Hindlimb muscle (tissue), 1 donor: ENCODE results near the gene PRKN. TPM values are rescaled to one million over a fixed set of nuclear protein-coding genes. Genes with fewer than 3 reads are reported as not detected.
A peak's percentile ranks its signal among the peaks of the same experiment; 100 is the strongest.
"Not testable (repeated sequence)": the region's sequence is repeated elsewhere in the genome, so short reads cannot be mapped to it uniquely, and the experiment has no call there.

ENCODE experiments used
- DNase-seq: peaks from one replicate; pipeline ENCODE4 v3.0.0-alpha.2; 2013
- polyA plus RNA-seq: library from polyadenylated mRNA; unstranded; fragments of 120-200 nt; gene quantifications from one replicate; pipeline ENCODE4 v1.2.1, GENCODE V29; 2013; ENCODE audit not compliant: insufficient read length

PRKN gene
- polyA plus RNA-seq, 1 donor = 4.5 TPM

GRCh38 chr6:161327360-161327953, 1400.1 kb downstream of the PRKN start:
- DNase-seq = no peak

GRCh38 chr6:161319231-161319630, 1408.3 kb downstream of the PRKN start:
- DNase-seq = peak; percentile 19

- DNase-seq = no peak
Observed at GRCh38 chr6:161318456-161318855, 1409.1 kb downstream of the PRKN start.

GRCh38 chr6:161316531-161316930, 1411.0 kb downstream of the PRKN start:
- no peak for DNase-seq

GRCh38 chr6:161315246-161315917, 1412.2 kb downstream of the PRKN start:
- not testable (repeated sequence) for DNase-seq

- not testable (repeated sequence) for DNase-seq
Observed at GRCh38 chr6:161314541-161315245, 1412.9 kb downstream of the PRKN start.

GRCh38 chr6:161313940-161314509, 1413.5 kb downstream of the PRKN start:
- no peak for DNase-seq

- DNase-seq = not testable (repeated sequence)
Observed at GRCh38 chr6:161313475-161313874, 1414.1 kb downstream of the PRKN start.

GRCh38 chr6:161309774-161310173, 1417.8 kb downstream of the PRKN start:
- not testable (repeated sequence) for DNase-seq

- DNase-seq = no peak
Observed at GRCh38 chr6:161308075-161308655, 1419.4 kb downstream of the PRKN start.

GRCh38 chr6:161305860-161306259, 1421.7 kb downstream of the PRKN start:
- no peak for DNase-seq

GRCh38 chr6:161303628-161304340, 1423.8 kb downstream of the PRKN start:
- DNase-seq = no peak

- no peak for DNase-seq
Observed at GRCh38 chr6:161302949-161303348, 1424.6 kb downstream of the PRKN start.

GRCh38 chr6:161301338-161301737, 1426.2 kb downstream of the PRKN start:
- no peak for DNase-seq

- DNase-seq = no peak
Observed at GRCh38 chr6:161300823-161301222, 1426.7 kb downstream of the PRKN start.

- no peak for DNase-seq
Observed at GRCh38 chr6:161299726-161300125, 1427.8 kb downstream of the PRKN start.

Other genes with a start within 250 kb of the PRKN start
- gene PACRG, start 208 bp upstream of the PRKN start, polyA plus RNA-seq = 1.7 TPM